GM13976 (cell line): ENCODE data around the gene LCLAT1.

Experiments used
- DNase-seq: peaks from one replicate; pipeline ENCODE4 v3.0.0; 2012; ENCODE audit warnings: low spot score
- in situ Hi-C: fragments of 300-500 bp; cut with MboI; formaldehyde crosslinking; loops from one replicate; pipeline ENCODE4 v1.12.0; 2022; ENCODE audit warnings: low sequenced_read_pairs, mixed read lengths, inconsistent platforms; ENCODE audit not compliant: unreplicated experiment
- TF ChIP-seq, protein P1 (sequence below): IDR thresholded peaks from 2 replicates; pipeline ENCODE4 v1.5.1; 2012; ENCODE audit warnings: borderline replicate concordance, mild to moderate bottlenecking; ENCODE audit not compliant: insufficient read depth; ENCODE audit errors: extremely low read depth, missing control alignments, control extremely low read depth

LCLAT1 gene

DNA sequence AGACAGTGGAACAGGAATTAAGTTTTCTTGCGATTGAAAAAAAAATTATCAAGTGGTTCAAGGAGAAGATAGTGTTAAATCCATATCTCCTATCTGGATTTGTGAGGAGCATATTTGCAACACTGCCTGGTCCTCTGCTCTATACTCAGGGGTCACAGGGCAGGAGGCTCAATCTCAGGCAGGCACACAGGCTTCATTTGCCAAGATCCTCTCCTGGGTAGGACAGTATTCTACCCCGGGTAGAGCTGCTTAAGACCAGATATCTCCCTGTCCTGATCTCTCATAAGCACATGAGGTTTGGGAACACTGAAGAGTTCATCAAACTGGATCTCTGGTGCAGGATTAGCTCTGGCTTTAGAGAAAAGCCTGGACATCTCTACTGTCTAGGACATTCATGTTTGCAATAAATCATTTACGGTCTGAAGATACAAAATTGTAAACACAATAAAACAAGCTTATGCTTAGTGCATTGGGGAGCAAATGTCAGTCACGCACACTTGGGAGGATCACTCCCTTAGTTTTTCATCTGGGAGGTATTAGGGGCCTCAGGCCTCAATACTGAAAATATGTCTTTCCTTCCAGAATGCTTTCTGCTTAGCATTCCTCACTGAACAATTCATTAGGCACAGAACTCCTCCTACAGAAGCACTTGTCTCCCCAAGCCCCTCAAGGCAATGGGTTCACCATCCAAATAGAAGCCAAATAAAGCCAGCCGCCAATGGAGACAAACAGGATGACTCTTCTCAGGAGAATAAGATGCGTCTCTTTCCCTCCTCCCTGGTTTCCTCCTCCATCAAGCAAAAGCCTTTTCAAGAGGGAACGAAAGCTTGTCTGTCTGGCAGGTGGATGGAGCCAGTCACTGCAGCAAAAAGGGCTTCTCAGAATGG, 34.1 kb upstream of the LCLAT1 start:
- DNase-seq: no peak
- in situ Hi-C loops: no loop called here
- TF ChIP-seq, protein P1, sequence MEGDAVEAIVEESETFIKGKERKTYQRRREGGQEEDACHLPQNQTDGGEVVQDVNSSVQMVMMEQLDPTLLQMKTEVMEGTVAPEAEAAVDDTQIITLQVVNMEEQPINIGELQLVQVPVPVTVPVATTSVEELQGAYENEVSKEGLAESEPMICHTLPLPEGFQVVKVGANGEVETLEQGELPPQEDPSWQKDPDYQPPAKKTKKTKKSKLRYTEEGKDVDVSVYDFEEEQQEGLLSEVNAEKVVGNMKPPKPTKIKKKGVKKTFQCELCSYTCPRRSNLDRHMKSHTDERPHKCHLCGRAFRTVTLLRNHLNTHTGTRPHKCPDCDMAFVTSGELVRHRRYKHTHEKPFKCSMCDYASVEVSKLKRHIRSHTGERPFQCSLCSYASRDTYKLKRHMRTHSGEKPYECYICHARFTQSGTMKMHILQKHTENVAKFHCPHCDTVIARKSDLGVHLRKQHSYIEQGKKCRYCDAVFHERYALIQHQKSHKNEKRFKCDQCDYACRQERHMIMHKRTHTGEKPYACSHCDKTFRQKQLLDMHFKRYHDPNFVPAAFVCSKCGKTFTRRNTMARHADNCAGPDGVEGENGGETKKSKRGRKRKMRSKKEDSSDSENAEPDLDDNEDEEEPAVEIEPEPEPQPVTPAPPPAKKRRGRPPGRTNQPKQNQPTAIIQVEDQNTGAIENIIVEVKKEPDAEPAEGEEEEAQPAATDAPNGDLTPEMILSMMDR: no peak

DNA sequence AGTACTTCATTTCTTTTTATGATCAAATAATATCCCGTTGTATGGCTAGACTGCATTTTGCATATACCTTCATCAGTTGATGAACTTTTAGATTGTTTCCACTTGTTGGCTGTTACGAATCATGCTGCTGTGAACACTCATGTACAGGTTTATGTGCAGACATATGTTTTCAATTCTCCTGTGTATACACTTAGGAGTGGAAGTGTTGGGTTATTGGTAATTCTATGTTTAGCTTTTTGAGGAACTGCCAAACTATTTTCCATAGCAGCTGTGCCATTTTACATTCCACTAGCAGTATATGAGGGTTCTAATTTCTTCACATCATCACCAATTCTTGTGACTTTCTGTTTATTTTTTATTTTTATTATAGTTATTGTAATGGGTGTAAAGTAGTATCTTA, 32.1 kb upstream of the LCLAT1 start:
- DNase-seq: no peak
- in situ Hi-C loops: no loop called here
- TF ChIP-seq, protein P1: no peak

DNA sequence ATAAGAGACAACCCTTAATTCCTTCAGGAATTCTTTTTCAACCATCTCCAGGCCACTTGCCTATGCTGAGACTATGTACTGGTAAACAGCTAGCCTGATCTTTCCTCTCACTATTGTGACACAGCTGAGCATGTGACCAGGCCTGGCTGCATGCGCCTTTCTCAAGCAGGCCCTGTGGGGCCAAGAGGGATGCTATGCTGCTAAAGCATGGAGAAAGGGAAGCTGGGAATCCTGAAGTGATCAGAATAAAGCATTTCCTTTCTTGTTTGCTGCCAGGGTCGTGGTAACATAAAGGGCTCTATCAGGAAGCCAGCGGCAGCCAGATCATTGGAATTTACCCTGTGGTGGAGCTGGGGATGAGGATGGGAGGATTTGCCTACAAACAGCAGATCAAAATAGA, 29.8 kb upstream of the LCLAT1 start:
- in situ Hi-C loops: no loop called here
- TF ChIP-seq, protein P1: no peak
- no peak for DNase-seq

DNA sequence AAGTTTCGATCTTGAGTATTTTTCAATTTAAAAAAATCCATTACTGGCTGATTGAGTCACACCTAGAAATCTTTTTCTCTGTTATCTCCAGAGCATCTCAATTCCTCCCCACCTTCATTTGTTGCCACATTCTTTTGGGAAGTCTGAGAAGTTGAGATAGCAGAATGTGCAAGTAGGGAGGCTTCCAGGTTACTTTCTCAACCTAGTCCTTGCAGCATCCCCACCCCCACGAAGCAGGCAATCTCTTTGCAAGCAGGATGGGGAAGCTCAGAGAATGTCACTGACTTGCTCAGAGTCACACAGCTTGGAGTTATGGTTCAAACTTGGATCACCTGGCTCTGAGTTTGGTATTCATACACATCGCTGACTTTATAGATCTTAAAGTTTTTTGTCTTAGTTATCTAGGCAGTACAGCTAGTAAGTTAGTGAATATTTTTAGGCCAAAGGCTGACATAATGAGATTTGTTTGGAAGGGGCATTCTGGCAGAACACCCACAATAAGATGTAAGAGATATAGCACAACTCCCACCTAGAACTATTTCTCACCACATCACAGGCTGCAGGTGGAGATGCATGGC, 25.9 kb upstream of the LCLAT1 start:
- no peak for DNase-seq
- in situ Hi-C loops: no loop called here
- TF ChIP-seq, protein P1: no peak

DNA sequence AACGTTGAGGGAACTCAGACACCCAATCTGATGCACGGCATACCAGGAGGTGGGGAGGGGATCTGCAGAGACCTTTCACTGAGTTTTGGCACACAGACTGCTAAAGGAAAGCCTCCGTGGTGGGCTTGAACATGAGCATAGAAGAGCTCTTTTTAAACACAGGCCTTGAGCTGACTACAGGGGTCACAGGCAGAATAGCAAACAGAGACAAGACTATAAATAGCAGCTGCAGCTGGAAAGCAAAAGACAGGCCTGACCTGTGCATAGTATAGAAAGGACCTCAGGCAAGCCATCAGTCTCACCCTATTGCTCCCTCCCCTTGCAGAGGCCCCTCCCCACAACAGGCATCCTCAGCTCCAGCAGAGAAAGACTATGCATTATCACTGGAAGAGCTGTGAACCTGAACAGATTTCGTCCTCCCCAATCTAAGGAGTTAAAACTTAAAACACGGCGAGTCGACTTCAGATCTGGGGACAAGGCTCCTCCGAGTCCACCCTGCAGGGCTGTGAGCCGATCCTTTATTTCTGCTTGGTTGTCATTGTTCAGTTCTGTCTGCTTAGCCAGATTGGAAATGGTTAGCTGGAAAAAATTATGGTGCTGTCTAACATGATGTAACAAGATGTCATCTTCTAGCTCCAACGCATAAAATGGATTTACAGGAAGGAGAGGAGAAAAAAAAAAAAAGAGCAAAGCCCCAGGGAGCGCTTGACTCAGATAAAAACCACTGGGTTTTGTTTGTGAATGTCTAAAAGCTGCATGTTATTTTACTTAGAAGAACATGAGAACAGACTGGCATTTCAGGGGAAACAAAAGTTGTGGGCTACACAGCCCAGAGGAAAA, 25.2 kb upstream of the LCLAT1 start:
- TF ChIP-seq, protein P1: no peak
- peak; percentile 25 for DNase-seq
- in situ Hi-C loops: no loop called here

DNA sequence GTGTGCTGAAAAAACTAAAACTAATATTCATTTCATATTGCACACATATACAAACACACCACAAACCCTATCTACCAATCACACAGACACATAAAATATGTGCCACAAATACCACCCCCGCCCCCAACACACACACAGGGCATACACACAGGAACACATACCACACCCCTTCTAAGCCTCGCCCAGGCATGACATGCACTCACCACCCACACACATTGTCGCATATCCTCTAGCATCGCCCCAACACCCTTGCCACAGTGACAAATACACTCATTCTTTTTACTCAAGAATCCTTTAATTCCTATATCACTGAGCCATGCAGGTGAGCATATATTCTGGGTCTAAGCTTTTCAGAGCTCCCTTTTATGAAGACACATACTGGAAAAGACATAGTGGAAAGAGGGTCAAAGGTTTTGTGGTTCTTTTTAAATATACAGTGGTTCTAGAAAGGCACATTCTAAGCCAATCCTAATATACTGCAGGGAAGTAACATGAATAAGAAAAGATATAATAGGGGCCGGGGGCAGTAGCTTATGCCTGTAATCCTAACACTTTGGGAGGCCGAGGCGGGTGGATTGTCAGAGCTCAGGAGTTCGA, 24.5 kb upstream of the LCLAT1 start:
- TF ChIP-seq, protein P1: no peak
- in situ Hi-C loops: no loop called here
- DNase-seq: peak; percentile 59
